SK-N-MC (cell line): ENCODE results near the gene PCNX2.

ENCODE experiments used
- EZH2 ChIP-seq: fragments of 200-600 bp; sonication (generic); IDR thresholded peaks from one replicate; pipeline ENCODE4 v1.6.1; 2017; ENCODE audit warnings: antibody characterized with exemption
- POLR2AphosphoS5 ChIP-seq: IDR thresholded peaks from 2 replicates; pipeline ENCODE4 v1.6.1; 2012; ENCODE audit warnings: mild to moderate bottlenecking, low read depth, low read length, borderline replicate concordance

DNA sequence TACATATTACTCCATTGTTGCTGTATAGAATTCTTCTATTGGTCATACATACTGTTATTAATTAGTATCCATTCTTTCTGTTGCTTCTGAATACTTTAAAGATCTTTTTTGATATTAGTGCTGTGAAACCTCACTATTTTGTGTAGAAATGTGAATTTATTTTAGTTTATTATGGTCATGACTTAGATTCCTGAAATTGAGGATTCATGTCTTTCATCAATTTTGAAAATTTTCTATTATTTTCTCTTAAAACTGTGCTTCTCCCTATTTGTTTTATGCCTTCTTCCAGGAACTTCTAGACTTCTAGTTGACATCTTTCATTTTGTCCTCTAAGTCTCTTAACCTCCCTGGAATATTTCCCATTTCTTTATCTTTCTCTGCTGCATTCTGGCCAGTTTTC, 232.1 kb downstream of the PCNX2 start:
- no peak for TF ChIP-seq EZH2
- TF ChIP-seq POLR2AphosphoS5 = no peak
